GF-D8 (cell line): ENCODE data around the gene GABRR2.
"Not testable (repeated sequence)": the region's sequence is repeated elsewhere in the genome, so short reads cannot be mapped to it uniquely, and the experiment has no call there.

Source experiments
- DNase-seq: peaks from one replicate; lab custom pipeline; 2025; lab: John Stamatoyannopoulos, UW

GABRR2 gene

DNA sequence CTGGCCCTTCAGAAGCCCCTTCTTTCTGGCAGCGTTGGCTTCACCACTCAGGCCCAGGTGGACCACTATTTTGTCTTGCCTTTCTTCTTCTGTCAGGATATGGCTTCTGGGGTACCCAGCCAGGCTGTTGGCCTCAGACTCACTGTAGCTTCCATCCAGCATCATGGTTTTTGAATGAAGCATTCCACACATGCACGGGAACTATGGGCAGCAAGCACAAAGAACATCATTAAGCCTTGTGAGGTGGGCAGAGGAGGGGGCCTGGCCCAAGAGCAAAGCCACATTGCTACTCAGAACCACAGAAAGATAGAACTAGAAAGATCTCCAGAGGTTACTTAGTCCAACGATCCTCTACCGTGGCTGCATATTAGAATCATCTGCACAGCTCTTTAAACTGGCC is 57.3 kb downstream of the GABRR2 start:
- DNase-seq: no peak

GRCh38 chr6:89257346-89257745 is 57.8 kb downstream of the GABRR2 start:
- no peak for DNase-seq

DNA sequence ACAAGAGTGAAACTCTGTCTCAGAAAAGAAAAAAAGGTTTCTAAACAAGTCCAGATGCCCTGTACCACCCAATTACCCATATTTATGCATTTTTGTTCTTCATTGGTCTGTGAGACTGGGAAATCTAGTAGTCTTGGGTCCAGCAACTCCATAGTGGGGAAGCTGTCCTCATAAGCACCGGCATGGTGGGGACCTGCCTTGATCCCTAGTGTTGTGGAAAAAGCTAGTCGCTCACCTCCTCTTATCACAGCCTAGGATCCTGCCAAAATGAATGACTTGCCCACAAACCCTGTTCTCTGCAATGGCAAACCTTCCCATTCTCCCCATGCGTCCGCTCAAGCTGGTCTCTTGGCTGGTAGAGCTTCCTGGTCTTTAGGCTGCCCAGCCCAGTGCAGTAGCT is 59.7 kb downstream of the GABRR2 start:
- no peak for DNase-seq

- DNase-seq: no peak
Observed at GRCh38 chr6:89254569-89254968, 60.5 kb downstream of the GABRR2 start.

- DNase-seq: no peak
Observed at GRCh38 chr6:89252907-89253306, 62.2 kb downstream of the GABRR2 start.

DNA sequence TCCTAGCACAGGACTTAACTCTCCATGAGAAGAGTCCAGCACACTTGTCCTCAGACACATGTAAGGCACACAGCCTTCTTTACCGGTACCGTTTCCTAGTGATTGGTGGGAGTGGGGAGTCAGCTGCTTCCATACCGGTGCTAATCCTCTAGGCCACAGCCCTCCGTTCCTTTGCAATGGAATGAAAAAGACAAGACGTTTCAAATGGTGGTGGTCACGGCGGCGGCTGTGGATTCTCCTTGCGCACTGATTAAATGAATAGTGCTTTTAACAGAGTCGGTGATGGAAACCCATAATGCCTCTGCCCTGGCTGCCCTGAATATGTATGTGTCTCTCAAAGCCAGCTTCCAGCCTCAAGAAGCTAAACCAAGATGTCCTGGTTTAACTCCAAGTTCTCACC is 63.1 kb downstream of the GABRR2 start:
- no peak for DNase-seq

GRCh38 chr6:89251170-89251569 is 63.9 kb downstream of the GABRR2 start:
- no peak for DNase-seq

DNA sequence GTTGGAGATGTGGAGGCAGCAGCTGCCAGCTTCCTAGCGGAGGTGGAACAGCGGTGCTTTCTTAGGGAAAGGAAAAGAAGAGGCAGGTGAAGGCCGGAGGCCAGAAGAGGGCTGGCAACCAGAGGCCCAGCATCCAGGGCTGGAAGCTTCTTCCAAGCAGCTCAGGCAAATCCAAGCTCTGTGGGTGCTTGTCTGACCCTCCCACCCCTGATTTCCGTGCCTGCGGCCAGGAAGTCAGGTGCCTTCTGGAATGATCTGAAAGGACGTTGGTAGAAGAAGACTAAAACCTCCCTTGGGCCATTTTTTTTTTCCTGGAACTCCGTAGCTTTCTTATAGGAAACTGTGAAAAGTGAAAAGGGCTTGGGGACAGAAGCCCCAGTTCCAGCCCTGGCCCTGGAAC is 64.9 kb downstream of the GABRR2 start:
- DNase-seq: no peak

- DNase-seq: no peak
Observed at GRCh38 chr6:89244241-89244985, 70.7 kb downstream of the GABRR2 start.

DNA sequence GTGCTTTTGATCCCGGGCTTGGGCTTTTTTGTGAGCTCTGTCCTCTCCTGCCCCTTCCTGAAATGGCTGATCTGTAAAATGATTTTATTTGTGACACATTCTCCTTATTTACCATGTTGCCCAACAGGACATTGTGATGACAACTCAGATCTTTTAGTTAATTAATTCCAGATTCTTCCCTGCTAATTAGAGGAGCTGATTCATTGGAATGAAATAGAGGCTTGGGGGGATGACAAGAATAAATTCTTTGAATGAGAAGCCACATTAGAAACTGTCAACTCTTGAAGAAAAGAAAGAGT is 71.8 kb downstream of the GABRR2 start:
- no peak for DNase-seq

DNA sequence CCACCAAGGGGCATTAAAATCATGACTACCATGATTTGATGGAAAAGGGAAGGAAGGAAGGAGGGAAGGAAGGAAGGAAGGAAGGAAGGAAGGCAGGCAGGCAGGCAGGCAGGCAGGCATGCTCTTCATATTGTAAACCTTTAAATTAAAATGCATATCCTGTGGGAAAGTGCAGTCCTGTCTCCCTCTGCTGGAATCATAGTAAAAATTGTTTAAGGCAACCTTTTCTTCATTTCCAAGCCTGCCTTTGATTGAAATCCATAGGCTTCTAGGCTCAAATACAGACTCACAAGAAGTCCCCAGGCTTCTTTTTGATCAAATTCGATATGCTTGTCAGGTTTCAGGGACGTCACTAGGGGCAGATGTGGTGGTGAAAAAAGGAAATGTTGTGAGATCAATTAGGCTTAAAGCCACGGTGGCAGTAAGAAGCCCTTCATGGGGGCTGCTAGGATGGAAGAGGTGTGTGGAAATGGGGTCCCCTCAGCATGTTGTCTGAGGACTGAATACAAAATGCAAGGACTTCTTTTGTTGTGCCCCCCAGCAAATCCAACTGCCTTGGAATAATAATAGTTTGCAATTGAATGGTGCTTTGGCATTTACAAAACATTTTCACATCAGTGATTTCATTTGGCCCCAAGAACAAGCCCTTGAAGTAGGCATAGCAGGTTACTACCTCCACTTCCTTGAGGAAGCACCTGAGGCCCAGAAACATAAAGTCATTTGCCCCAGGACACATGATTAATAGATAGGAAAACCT is 72.3 kb downstream of the GABRR2 start:
- DNase-seq: peak; percentile 21

GRCh38 chr6:89239338-89239737 is 75.8 kb downstream of the GABRR2 start:
- no peak for DNase-seq

- DNase-seq: no peak
Observed at GRCh38 chr6:89237158-89237557, 77.9 kb downstream of the GABRR2 start.

DNA sequence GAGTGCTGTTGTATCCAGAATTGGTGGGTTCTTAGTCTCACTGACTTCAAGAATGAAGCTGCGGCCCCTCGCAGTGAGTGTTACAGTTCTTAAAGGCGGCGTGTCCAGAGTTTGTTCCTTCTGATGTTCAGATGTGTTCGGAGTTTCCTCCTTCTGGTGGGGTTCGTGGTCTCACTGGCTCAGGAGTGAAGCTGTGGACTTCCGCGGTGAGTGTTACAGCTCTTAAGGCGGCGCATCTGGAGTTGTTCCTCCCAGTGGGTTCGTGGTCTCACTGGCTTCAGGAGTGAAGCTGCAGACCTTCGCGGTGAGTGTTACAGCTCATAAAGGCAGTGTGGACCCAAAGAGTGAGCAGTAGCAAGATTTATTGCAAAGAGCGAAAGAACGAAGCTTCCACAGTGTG is 81.5 kb downstream of the GABRR2 start:
- not testable (repeated sequence) for DNase-seq

- no peak for DNase-seq
Observed at GRCh38 chr6:89222712-89223039, 92.4 kb downstream of the GABRR2 start.

GRCh38 chr6:89221971-89222711 is 93.0 kb downstream of the GABRR2 start:
- no peak for DNase-seq

DNA sequence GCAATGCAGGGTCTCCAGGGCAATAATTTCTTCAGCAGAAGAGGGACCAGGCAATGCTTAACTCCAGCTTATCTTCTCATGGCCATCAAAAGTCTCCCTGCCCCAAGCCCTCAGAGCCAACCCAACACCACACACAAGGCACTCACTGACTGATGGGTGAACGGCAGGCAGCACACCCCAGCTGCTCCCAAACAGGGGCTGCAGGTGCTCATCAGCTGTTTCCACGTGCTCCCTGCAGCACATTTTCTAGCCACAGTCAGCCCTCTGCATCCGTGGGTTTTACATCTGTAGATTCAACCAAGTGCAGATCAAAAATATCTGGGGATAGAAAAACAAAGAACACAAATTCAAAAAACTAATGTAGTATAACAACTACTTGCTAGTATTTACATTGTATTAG is 94.0 kb downstream of the GABRR2 start:
- DNase-seq: no peak

DNA sequence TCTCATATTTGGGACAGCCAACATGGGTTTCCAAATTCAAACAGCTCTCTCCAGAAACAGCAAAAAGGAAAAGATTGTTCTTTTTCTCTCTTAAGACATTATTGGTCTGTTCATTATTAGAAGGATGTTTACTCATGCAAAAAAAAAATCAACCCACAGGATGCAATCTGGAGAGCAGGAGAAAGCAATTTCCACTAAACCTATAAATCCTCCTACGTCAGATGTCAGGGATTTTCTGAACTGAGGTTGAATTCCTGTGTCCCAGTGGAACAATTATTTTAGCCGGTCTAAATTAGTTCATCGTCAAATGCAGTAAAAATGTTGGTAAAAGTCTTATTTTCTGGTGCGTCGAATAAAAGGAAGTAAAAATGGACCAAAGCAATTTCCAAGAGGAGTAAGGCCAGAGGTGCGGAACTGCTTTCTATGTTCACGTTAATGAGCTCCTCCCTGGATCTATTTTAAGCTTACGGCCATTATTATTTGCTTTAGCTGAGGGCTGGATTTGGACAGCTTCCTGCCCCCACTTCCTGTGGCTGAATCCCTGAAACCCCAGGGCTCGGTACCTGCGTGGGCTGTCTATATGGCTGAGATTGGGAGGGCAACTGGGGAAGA is 97.7 kb downstream of the GABRR2 start, which contains the start of gene GABRR1:
GABRR1 (minus strand) TSS at position 60 of the 612 bp plus-strand sequence; CDS start at position 24, 36 bp downstream.
- no peak for DNase-seq

DNA sequence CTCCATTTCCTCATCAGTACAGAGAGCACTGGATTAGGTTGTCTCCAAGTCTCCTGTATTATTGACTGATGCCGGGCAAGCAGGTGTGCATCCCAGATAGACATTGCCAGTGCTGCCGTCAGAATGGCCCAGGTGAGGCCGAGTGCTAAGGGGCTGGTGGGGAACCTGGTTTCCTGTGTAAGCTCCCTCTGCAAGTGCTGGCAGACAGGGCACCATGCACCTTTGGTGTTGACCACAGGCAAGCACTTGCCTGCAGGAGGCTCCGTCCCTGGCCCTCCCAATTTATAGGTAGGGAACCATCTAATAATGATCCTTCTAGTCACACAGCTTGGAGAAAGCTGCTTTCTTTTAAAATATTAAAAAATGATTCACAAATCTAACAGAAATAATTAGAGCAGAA is 98.7 kb downstream of the GABRR2 start:
- DNase-seq: no peak

DNA sequence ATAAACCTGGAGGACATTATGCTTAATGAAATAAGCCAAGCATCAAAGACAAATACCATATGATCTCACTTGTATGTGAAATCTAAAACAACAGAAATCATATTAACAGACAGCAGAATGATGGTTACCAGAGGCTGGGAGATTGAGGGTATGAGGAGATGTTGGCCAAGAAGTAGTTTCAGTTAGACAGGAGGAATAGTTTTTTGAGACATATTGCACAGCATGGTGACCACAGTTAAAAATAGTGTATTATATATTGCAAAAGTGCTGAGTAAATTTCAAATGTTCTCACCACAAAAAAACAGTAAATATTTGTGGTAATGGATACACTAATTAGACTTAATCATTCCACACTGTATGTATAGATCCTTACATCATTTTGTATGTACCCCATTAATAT is 99.7 kb downstream of the GABRR2 start:
- DNase-seq: no peak

GRCh38 chr6:89214197-89214596 is 100.9 kb downstream of the GABRR2 start:
- DNase-seq: no peak

GRCh38 chr6:89212472-89212871 is 102.6 kb downstream of the GABRR2 start:
- DNase-seq: no peak

DNA sequence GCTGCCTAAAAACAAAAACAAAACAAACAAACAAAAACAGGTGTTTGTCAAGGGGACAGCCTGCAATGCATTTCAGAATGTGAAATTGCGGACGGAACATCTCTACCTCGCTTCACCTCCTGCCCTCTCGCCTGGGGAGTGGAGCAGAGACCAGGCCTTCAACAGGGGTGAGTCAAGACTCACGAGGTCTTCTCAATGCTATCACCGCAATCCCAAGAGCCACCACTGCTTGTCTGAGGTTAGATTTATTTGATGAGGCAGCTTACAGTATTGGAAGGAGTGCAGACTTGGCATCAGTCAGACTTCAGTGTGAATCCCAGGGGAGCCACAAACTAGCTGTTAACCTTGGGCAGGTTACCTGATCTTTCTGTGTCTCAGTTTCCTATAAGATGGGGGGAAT is 105.6 kb downstream of the GABRR2 start:
- DNase-seq: no peak
